AG09309 (cell line): ENCODE data around the gene PHF12.
A peak's percentile ranks its signal among the peaks of the same experiment; 100 is the strongest.

Source experiments
- DNase-seq: peaks from one replicate; pipeline ENCODE4 v3.0.0-alpha.2; 2010; ENCODE audit warnings: low read depth
- H3K4me3 ChIP-seq: 2 replicates; pipeline ENCODE4 v1.5.1; 2011; ENCODE audit warnings: mild to moderate bottlenecking, low read depth, low read length, moderate library complexity; ENCODE audit not compliant: control insufficient read depth
- TF ChIP-seq, protein P1 (sequence below): IDR thresholded peaks from 2 replicates; pipeline ENCODE4 v1.5.1; 2011; ENCODE audit warnings: mild to moderate bottlenecking, low read depth, low read length, inconsistent platforms; ENCODE audit not compliant: insufficient read depth, control insufficient read depth; ENCODE audit errors: missing control alignments

PHF12 gene

DNA sequence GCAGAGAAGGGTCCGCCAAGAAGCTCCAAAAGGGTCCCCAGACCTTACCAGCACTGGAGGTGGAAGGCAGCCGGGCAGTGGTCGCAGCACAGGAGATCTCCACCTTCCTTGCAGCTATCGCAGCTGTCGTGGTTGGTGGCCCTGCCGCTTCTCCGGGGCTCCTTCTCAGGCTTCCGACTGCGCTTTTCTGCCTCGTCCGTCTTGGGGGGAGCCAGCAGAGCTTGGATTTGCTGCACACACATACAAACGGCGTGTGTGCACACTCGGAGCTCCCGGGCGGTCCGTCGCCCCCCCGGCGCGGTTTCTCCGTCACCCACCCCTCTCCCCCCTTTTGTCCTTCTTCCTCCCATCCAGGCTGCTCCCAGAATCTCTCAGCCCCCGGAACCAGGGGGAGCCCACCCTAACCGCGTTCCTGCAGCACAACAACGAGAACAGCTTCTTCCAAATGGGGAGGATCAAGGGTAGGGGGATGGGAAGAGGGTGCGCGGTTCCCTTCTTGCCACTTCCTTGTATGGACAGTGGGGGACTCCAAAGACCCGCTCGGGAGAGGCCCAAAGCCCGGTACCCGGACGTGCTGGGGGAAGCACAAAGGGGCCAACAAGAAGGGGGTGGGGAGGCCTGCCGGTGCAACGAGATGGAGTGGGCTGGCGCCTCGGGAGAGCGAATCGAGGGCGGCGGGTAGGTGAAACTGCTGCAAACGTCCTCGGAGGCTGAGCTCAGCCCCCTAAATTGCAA lies 1.1 kb downstream of the PHF12 start:
- peak overlapping the region; percentile 93 for H3K4me3 ChIP-seq
- no peak for DNase-seq
- TF ChIP-seq, protein P1, sequence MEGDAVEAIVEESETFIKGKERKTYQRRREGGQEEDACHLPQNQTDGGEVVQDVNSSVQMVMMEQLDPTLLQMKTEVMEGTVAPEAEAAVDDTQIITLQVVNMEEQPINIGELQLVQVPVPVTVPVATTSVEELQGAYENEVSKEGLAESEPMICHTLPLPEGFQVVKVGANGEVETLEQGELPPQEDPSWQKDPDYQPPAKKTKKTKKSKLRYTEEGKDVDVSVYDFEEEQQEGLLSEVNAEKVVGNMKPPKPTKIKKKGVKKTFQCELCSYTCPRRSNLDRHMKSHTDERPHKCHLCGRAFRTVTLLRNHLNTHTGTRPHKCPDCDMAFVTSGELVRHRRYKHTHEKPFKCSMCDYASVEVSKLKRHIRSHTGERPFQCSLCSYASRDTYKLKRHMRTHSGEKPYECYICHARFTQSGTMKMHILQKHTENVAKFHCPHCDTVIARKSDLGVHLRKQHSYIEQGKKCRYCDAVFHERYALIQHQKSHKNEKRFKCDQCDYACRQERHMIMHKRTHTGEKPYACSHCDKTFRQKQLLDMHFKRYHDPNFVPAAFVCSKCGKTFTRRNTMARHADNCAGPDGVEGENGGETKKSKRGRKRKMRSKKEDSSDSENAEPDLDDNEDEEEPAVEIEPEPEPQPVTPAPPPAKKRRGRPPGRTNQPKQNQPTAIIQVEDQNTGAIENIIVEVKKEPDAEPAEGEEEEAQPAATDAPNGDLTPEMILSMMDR = no peak

DNA sequence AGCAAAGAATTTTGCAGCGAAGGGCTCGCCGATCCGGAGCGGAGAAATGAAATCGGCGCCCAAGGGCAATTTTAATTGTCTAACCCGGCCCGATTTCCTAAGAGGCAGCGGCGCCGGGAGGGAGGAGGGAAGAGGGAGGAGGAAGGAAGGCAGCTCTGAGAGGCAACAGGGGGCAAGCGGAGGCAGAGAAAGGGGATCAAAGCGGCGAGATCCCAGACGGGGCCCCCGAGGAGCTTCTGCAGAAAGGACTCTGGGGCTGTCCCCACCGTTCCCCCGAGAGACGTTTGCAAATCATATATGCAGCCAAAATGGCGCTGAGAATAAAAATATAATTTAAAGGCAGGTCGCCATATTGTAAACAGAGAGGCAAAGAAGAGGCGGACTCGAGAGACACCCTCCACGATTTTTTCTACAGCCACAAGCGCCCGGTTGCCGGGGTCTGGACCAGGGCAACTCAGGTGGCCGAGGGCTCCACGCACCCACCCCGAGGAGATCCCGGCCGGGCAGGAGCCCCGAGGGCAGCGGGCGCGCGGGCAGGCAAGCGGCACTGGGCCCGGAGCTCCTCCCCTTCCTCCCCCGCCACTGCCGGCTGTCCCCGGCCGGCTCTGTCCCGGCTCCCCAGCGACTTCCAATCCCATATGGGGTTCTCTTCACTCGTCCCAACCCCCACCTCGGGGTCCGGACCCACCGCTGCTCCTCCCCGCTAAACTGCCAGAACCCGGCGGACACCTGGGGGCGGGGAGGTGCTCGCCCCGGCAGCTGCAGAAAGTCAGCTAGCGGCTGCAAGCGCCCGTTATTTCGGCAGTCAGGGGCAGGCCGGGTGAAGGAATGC lies 1.9 kb downstream of the PHF12 start:
- no peak for DNase-seq
- H3K4me3 ChIP-seq = peak overlapping the region; percentile 93
- TF ChIP-seq, protein P1 = no peak

DNA sequence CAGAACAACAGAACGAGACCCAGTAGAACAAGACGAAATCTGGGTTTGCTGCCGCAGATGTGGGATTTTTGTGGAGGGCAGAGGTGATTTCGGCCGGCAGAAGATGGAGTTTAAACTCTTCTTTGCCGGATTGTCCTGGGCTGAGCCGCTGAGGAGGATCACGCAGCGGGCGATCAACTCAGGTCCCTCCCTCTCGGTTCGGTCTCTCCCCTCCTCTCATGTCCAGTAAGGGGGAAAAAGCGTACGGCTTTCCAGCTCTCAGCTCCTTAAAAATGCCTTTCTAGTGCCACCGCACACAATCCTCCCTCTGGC lies 2.5 kb downstream of the PHF12 start:
- TF ChIP-seq, protein P1 = no peak
- peak overlapping the region; percentile 93 for H3K4me3 ChIP-seq
- DNase-seq = no peak

- H3K4me3 ChIP-seq = peak overlapping the region; percentile 93
- DNase-seq = no peak
- TF ChIP-seq, protein P1 = no peak
These were observed 3.0 kb downstream of the PHF12 start for GRCh38 chr17:28948342-28948741.

DNA sequence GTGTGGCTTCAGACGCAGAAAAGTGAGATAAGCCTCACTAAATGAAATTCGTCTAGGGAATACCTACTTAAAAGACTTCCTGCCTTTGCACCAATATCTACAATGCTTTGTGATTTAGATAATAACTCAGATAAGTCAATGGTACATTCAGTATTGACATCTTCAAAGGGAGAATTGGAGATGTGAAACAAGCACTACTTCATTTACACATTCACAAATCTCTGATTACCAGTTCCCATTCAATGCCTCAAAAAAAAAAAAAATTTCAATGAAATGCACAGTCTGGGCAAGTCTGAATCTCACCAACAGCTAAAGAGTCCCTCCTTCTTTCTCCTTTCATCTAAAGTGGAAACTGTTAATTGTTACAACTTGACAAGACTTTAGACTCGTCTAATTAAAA lies 3.7 kb downstream of the PHF12 start:
- H3K4me3 ChIP-seq = no peak overlapping the region
- DNase-seq = no peak
- TF ChIP-seq, protein P1 = no peak

GRCh38 chr17:28946239-28946638 lies 5.1 kb downstream of the PHF12 start:
- no peak overlapping the region for H3K4me3 ChIP-seq

More at GRCh38 chr17:28946239-28946638, 5.1 kb downstream of the PHF12 start:
- DNase-seq = peak; percentile 78
- TF ChIP-seq, protein P1 = no peak
